OCI-LY3 (cell line): ENCODE data around the gene TDP1.
"Not testable (repeated sequence)": the region's sequence is repeated elsewhere in the genome, so short reads cannot be mapped to it uniquely, and the experiment has no call there.

Experiments
- H2AFZ ChIP-seq: fragments of 200-600, 300-600 bp; shearing (Covaris generic); 2 replicates; pipeline ENCODE4 v1.6.0; 2014; ENCODE audit warnings: antibody characterized with exemption, low read depth, low read length
- H3K27ac ChIP-seq: fragments of 200-600, 300-600 bp; sonication (generic); 2 replicates; pipeline ENCODE4 v1.5.1; 2014; ENCODE audit warnings: mild to moderate bottlenecking, low read length, moderate library complexity, mixed read lengths
- H3K27me3 ChIP-seq: fragments of 200-600, 300-600 bp; sonication (generic); 2 replicates; pipeline ENCODE4 v1.6.1; 2014; ENCODE audit warnings: low read depth, low read length, mixed read lengths
- H3K36me3 ChIP-seq: fragments of 200-600, 300-600 bp; sonication (generic); replicated peaks from 2 replicates; pipeline ENCODE3; 2014; ENCODE audit warnings: low read depth, low read length, mixed read lengths
- H3K4me1 ChIP-seq: fragments of 300-600, 200-600 bp; sonication (generic); 2 replicates; pipeline ENCODE4 v1.6.1; 2014; ENCODE audit warnings: low read length, mixed read lengths
- H3K4me2 ChIP-seq: fragments of 200-600, 300-600 bp; sonication (generic); 2 replicates; pipeline ENCODE4 v1.6.1; 2014; ENCODE audit warnings: low read length, mixed read lengths
- H3K4me3 ChIP-seq: fragments of 300-600, 200-600 bp; sonication (generic); 2 replicates; pipeline ENCODE4 v1.5.1; 2014; ENCODE audit warnings: antibody characterized with exemption, mild to moderate bottlenecking, low read length, moderate library complexity
- H3K79me2 ChIP-seq: fragments of 300-600, 200-600 bp; shearing (Covaris generic); 2 replicates; pipeline ENCODE4 v1.6.1; 2014; ENCODE audit warnings: mild to moderate bottlenecking, low read length, mixed read lengths
- H3K9ac ChIP-seq: fragments of 300-600, 200-600 bp; shearing (Covaris generic); 2 replicates; pipeline ENCODE4 v1.6.0; 2014; ENCODE audit warnings: mild to moderate bottlenecking, low read length, moderate library complexity
- H3K9me3 ChIP-seq: fragments of 200-600, 300-600 bp; shearing (Covaris generic); 2 replicates; pipeline ENCODE4 v1.6.1; 2014; ENCODE audit warnings: low read length, mixed read lengths; ENCODE audit not compliant: insufficient read depth
- H4K20me1 ChIP-seq: fragments of 200-600, 300-600 bp; sonication (generic); 2 replicates; pipeline ENCODE4 v1.6.1; 2016; ENCODE audit warnings: low read length, mixed read lengths; ENCODE audit not compliant: insufficient read depth
- CTCF ChIP-seq: fragments of 200-600, 300-600 bp; sonication (generic); IDR thresholded peaks from 2 replicates; pipeline ENCODE4 v1.5.1; 2014; ENCODE audit warnings: antibody characterized with exemption, low read length, low read depth
- EZH2phosphoT487 ChIP-seq: fragments of 200-600 bp; shearing (Covaris generic); IDR thresholded peaks from 2 replicates; pipeline ENCODE4 v1.6.1; 2018; ENCODE audit warnings: antibody characterized with exemption, mixed run types, low read depth

Gene TDP1

GRCh38 chr14:90072350-90072749 lies 116.6 kb downstream of the TDP1 start:
- Histone ChIP-seq H3K79me2 (no peaks in the 10 kb centered on the region), H3K4me2 (no peak overlapping the region), H3K4me1 (no peaks in the 10 kb centered on the region), H3K4me3 (no peak overlapping the region), H2AFZ (no peak overlapping the region), H4K20me1 (no peaks in the 10 kb centered on the region), H3K9ac (no peak overlapping the region), H3K9me3 (no peaks in the 10 kb centered on the region), H3K27me3 (peaks cover 12% of the 10 kb centered on the region), H3K36me3 (no peaks in the 10 kb centered on the region), H3K27ac (no peak overlapping the region)
- TF ChIP-seq EZH2phosphoT487 = no peak
- TF ChIP-seq CTCF = no peak

GRCh38 chr14:90079576-90079975 lies 123.8 kb downstream of the TDP1 start:
- no peak overlapping the region for H3K4me2 ChIP-seq
- no peaks in the 10 kb centered on the region for H3K79me2 ChIP-seq
- H2AFZ ChIP-seq = no peak overlapping the region
- H3K4me1 ChIP-seq = no peaks in the 10 kb centered on the region
- H3K27ac ChIP-seq = no peak overlapping the region
- H3K4me3 ChIP-seq = no peak overlapping the region
- TF ChIP-seq CTCF (no peak), EZH2phosphoT487 (no peak)
- no peak overlapping the region for H3K9ac ChIP-seq
- peaks cover 17% of the 10 kb centered on the region; the same call in 1 of the 2 replicates for H3K27me3 ChIP-seq
- H3K36me3 ChIP-seq = no peaks in the 10 kb centered on the region
- H3K9me3 ChIP-seq = no peaks in the 10 kb centered on the region
- no peaks in the 10 kb centered on the region for H4K20me1 ChIP-seq

- Histone ChIP-seq H3K9me3 (no peaks in the 10 kb centered on the region), H3K79me2 (no peaks in the 10 kb centered on the region), H3K27ac (no peak overlapping the region), H2AFZ (no peak overlapping the region), H3K4me2 (peak overlapping the region; percentile 50), H3K27me3 (peaks cover 11% of the 10 kb centered on the region; the same call in 1 of the 2 replicates), H3K4me3 (peak overlapping the region; percentile 8; the same call in 1 of the 2 replicates), H3K4me1 (peaks cover 4% of the 10 kb centered on the region), H3K36me3 (no peaks in the 10 kb centered on the region), H4K20me1 (no peaks in the 10 kb centered on the region), H3K9ac (no peak overlapping the region)
- no peak for TF ChIP-seq CTCF
Observed at GRCh38 chr14:90087433-90087832, 131.7 kb downstream of the TDP1 start.

GRCh38 chr14:90088176-90088575 lies 132.4 kb downstream of the TDP1 start:
- Histone ChIP-seq H3K27ac (no peak overlapping the region), H3K79me2 (no peaks in the 10 kb centered on the region), H3K9ac (no peak overlapping the region), H3K4me2 (no peak overlapping the region), H2AFZ (no peak overlapping the region), H4K20me1 (no peaks in the 10 kb centered on the region), H3K36me3 (no peaks in the 10 kb centered on the region), H3K27me3 (peaks cover 9% of the 10 kb centered on the region; the same call in 1 of the 2 replicates), H3K9me3 (no peaks in the 10 kb centered on the region), H3K4me1 (peaks cover 4% of the 10 kb centered on the region), H3K4me3 (no peak overlapping the region)
- no peak for TF ChIP-seq EZH2phosphoT487
- no peak for TF ChIP-seq CTCF

- not testable (repeated sequence) for H3K36me3 ChIP-seq, H3K4me1 ChIP-seq, H3K27me3 ChIP-seq, H3K4me3 ChIP-seq, H4K20me1 ChIP-seq, H3K27ac ChIP-seq, H3K79me2 ChIP-seq, H2AFZ ChIP-seq, H3K9me3 ChIP-seq, H3K9ac ChIP-seq, H3K4me2 ChIP-seq
Observed at GRCh38 chr14:90089486-90089885, 133.8 kb downstream of the TDP1 start.
